Measurements from ENCODE around the gene ALDH5A1.

DNA sequence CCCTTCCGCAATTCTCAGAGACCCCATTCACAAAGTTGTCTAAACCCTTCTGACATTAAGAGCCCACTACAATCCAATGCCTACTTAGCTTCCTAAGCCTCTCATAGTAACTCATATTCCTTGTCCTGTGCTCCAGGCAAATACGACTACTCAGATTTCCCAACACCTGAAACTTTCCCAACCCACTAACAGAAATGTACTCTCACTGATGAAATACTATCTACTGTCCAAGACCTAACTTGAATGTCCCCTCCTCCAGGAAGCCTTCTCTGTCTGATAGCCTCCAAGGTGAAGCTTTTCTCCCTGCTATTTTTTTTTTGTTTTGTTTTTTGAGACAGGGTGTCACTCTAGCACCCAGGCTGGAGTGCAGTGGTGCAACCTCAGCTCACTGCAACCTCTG lies 35.8 kb upstream of the ALDH5A1 start:
- no peak for TF ChIP-seq POLR2A (IDR thresholded peaks at IDR 0.05)
- TF ChIP-seq, protein P1, sequence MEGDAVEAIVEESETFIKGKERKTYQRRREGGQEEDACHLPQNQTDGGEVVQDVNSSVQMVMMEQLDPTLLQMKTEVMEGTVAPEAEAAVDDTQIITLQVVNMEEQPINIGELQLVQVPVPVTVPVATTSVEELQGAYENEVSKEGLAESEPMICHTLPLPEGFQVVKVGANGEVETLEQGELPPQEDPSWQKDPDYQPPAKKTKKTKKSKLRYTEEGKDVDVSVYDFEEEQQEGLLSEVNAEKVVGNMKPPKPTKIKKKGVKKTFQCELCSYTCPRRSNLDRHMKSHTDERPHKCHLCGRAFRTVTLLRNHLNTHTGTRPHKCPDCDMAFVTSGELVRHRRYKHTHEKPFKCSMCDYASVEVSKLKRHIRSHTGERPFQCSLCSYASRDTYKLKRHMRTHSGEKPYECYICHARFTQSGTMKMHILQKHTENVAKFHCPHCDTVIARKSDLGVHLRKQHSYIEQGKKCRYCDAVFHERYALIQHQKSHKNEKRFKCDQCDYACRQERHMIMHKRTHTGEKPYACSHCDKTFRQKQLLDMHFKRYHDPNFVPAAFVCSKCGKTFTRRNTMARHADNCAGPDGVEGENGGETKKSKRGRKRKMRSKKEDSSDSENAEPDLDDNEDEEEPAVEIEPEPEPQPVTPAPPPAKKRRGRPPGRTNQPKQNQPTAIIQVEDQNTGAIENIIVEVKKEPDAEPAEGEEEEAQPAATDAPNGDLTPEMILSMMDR (IDR thresholded peaks at IDR 0.05), result no peak

Data from body of pancreas (tissue), 4 donors.